ENCODE data around the gene PDZD7. TPM values are rescaled to one million over a fixed set of nuclear protein-coding genes. Genes with fewer than 3 reads are reported as not detected.
A peak's percentile ranks its signal among the peaks of the same experiment; 100 is the strongest.

The PDZD7 gene
- total and polyA plus RNA-seq, 4 donors = 0.09 to 1.3 (median 0.55) TPM

- Histone ChIP-seq H3K9me3 (ENCODE audit: control insufficient read depth in 4 of 4, insufficient read depth in 3 of 4, low read length in 3 of 4) (no peaks in the 10 kb centered on the region), H3K27ac (ENCODE audit: low read depth in 1 of 2, low read length in 1 of 2) (no peak within 1 kb of the TSS), H3K4me3 (peak within 1 kb of the TSS; percentile 25), H3K27me3 (ENCODE audit: control insufficient read depth in 3 of 3, insufficient read depth in 3 of 3, low read length in 2 of 3) (no peaks in the 10 kb centered on the region), H3K4me1 (ENCODE audit: control insufficient read depth in 5 of 5, insufficient read depth in 5 of 5, low read length in 5 of 5) (peaks cover 0 to 16% (median 7%) of the 10 kb centered on the region in 5 donors), H3K9ac (ENCODE audit: insufficient read depth in 1 of 2, low read length in 2 of 2) (no peak within 1 kb of the TSS), H3K36me3 (ENCODE audit: control insufficient read depth in 4 of 4, insufficient read depth in 4 of 4, low read length in 4 of 4) (peaks cover under 1 to 18% (median 7%) of the 10 kb centered on the region in 4 donors)
- TF ChIP-seq, protein P1, sequence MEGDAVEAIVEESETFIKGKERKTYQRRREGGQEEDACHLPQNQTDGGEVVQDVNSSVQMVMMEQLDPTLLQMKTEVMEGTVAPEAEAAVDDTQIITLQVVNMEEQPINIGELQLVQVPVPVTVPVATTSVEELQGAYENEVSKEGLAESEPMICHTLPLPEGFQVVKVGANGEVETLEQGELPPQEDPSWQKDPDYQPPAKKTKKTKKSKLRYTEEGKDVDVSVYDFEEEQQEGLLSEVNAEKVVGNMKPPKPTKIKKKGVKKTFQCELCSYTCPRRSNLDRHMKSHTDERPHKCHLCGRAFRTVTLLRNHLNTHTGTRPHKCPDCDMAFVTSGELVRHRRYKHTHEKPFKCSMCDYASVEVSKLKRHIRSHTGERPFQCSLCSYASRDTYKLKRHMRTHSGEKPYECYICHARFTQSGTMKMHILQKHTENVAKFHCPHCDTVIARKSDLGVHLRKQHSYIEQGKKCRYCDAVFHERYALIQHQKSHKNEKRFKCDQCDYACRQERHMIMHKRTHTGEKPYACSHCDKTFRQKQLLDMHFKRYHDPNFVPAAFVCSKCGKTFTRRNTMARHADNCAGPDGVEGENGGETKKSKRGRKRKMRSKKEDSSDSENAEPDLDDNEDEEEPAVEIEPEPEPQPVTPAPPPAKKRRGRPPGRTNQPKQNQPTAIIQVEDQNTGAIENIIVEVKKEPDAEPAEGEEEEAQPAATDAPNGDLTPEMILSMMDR (IDR thresholded peaks at IDR 0.05; ENCODE audit: control extremely low read depth, extremely low read depth) = no peak
- peak; percentile 38 for ATAC-seq (ENCODE audit: insufficient read depth, low FRiP score)
- DNase-seq = peak; percentile 42 to 62 (median 51)
- WGBS, 2 donors = 2 to 4% methylated on average over 43 to 70 of the region's 70 CpGs
These were observed 61.5 kb downstream of the PDZD7 start, which contains the start of gene SEMA4G for GRCh38 chr10:100969187-100970075. SEMA4G (plus strand) TSS chr10:100969504; CDS start chr10:100972913, 3,409 bp downstream.

GRCh38 chr10:100968863-100969186, 62.1 kb downstream of the PDZD7 start:
- TF ChIP-seq, protein P1 (IDR thresholded peaks at IDR 0.05; ENCODE audit: control extremely low read depth, extremely low read depth) = no peak
- 31% methylated on average over 9 of the region's 9 CpGs for WGBS, 2 donors
- H3K36me3 ChIP-seq (ENCODE audit: control insufficient read depth in 4 of 4, insufficient read depth in 4 of 4, low read length in 4 of 4) = peaks cover 6 to 21% (median 11%) of the 10 kb centered on the region in 4 donors
- ATAC-seq (ENCODE audit: insufficient read depth, low FRiP score) (no peak), DNase-seq (no peak)
- H3K27ac ChIP-seq (ENCODE audit: low read depth in 1 of 2, low read length in 1 of 2) = no peak overlapping the region
- peaks cover 0 to 16% (median 7%) of the 10 kb centered on the region in 5 donors for H3K4me1 ChIP-seq (ENCODE audit: control insufficient read depth in 5 of 5, insufficient read depth in 5 of 5, low read length in 5 of 5)
- H3K9ac ChIP-seq (ENCODE audit: insufficient read depth in 1 of 2, low read length in 2 of 2) = no peak overlapping the region
- peak overlapping the region; percentile 9 for H3K4me3 ChIP-seq
- H3K9me3 ChIP-seq (ENCODE audit: control insufficient read depth in 4 of 4, insufficient read depth in 3 of 4, low read length in 3 of 4) = no peaks in the 10 kb centered on the region
- H3K27me3 ChIP-seq (ENCODE audit: control insufficient read depth in 3 of 3, insufficient read depth in 3 of 3, low read length in 2 of 3) = no peaks in the 10 kb centered on the region

DNA sequence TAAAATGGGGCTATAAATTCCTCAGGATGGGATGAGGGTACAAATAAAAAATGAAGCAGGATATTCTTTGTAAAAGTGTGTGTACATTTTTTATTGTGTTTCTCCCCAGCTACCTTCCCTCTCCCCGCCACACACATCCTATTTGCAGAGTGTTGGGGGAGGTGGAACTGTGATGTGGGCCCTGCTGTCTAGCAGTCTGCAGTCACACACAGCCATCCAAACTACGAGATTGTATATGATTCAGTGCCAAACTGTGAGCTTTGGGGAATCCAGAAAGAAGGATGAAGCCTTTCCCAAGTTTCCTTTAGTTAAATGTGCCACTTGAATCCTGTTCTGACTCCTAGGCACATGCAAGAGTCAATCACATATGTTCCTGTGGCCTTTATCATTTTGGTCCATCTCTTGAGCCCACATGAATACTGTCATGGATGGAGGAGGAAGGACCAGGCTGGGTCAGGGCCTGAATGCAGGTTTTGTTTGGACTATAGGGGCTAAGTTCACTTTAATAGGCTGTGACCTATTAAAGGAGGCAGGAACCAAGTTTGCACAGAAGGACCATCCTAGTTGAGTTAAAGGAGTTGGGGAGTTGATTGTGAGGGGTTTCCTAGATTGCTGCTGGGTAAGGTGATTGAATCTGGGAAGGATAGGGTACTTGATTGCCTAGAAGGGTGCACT, 62.7 kb downstream of the PDZD7 start:
- no peak for ATAC-seq (ENCODE audit: insufficient read depth, low FRiP score)
- no peak for DNase-seq
- H3K27ac ChIP-seq (ENCODE audit: low read depth in 1 of 2, low read length in 1 of 2) = no peak overlapping the region
- H3K9ac ChIP-seq (ENCODE audit: insufficient read depth in 1 of 2, low read length in 2 of 2) = no peak overlapping the region
- TF ChIP-seq, protein P1 (IDR thresholded peaks at IDR 0.05; ENCODE audit: control extremely low read depth, extremely low read depth) = no peak
- no peaks in the 10 kb centered on the region for H3K9me3 ChIP-seq (ENCODE audit: control insufficient read depth in 4 of 4, insufficient read depth in 3 of 4, low read length in 3 of 4)
- 84 to 88% methylated on average over 2 of the region's 2 CpGs for WGBS, 2 donors
- H3K4me1 ChIP-seq (ENCODE audit: control insufficient read depth in 5 of 5, insufficient read depth in 5 of 5, low read length in 5 of 5) = peaks cover 0 to 16% (median 7%) of the 10 kb centered on the region in 5 donors
- H3K36me3 ChIP-seq (ENCODE audit: control insufficient read depth in 4 of 4, insufficient read depth in 4 of 4, low read length in 4 of 4) = peaks cover 6 to 28% (median 11%) of the 10 kb centered on the region in 4 donors
- no peaks in the 10 kb centered on the region for H3K27me3 ChIP-seq (ENCODE audit: control insufficient read depth in 3 of 3, insufficient read depth in 3 of 3, low read length in 2 of 3)
- no peak overlapping the region for H3K4me3 ChIP-seq

All from lung (tissue), 12 donors.